ENCODE results near the gene UXT. TPM values are rescaled to one million over a fixed set of nuclear protein-coding genes. Genes with fewer than 3 reads are reported as not detected.

The UXT gene
- polyA plus RNA-seq, 1 donor (not counting 4 experiments of a cell fraction or from before 2014, with no cell fraction given) = 87.4 TPM

Other genes starting within 250 kb of the UXT start
- 4.2 to 5.0 TPM (median 4.2 TPM) in 3 replicates for gene ZNF41, start 176.0 kb downstream of the UXT start, polyA plus RNA-seq
- gene ARAF, start 98.0 kb downstream of the UXT start, polyA plus RNA-seq = 21.3 to 40.5 TPM (median 22.4 TPM) in 3 replicates
- gene TIMP1, start 76.7 kb downstream of the UXT start, polyA plus RNA-seq = 151 to 328 TPM (median 162 TPM) in 3 replicates
- 0.07 to 0.36 TPM in 2 of 3 replicates, not detected in the other for gene SYN1, start 39.3 kb downstream of the UXT start, polyA plus RNA-seq
- gene CFP, start 29.2 kb downstream of the UXT start, polyA plus RNA-seq = 0.03 to 0.04 TPM in 2 of 3 replicates, not detected in the other
- 8.2 to 13.5 TPM (median 12.9 TPM) in 3 replicates for gene ELK1, start 8.6 kb downstream of the UXT start, polyA plus RNA-seq
- 3.8 to 5.0 TPM (median 5.0 TPM) in 3 replicates for gene ZNF81, start 177.7 kb upstream of the UXT start, polyA plus RNA-seq